ENCODE data around the gene ZBTB12. TPM values are rescaled to one million over a fixed set of nuclear protein-coding genes. Genes with fewer than 3 reads are reported as not detected.

The ZBTB12 gene
- total and polyA plus RNA-seq, 2 of the 13 experiments (the other 11 are each of a cell fraction or from before 2014, with no cell fraction given) = 4.8 to 6.0 TPM

DNA sequence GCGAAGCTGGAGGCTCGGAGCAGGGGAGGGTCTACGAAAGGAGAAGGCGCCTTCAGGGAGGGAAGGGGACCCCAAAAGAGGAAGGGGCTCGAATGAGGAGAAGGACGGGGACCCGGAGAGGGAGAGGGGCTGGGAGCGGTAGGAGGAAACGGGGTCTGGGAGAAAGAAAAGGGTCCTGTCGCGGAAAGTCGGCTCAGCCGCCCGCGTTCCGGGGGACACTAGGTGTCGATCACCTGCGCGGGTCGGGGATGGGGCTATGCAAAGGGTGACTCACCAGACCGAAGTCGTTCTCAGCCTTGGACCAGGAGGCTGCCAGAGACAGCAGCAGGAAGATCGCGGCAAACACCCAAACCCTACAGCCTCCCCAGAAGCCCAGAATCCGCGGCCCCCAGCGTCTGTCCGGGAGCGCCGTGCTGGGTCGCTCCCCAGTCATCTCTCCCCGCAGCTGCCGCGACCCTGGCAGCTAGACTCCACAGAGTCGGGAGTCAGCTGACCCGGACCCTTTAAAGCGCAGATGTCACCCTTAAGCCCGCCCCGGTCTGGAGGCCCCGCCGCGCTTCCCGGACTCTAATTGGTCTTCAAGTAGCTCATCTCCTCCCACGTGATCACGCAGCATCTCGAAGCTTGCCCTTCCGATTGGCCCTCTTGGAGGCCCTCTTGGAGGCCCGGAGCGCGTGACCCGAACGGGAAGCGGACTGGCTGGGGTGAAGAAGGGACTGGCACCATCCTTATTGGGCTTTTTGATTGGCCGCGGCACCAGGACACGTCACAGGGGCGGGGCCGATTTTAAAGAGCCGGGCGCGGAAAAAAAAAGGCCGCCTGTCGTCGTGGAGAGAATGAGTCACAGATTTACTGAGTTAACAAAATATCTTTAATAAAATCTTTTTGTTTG lies 39.3 kb downstream of the ZBTB12 start, which contains the start of gene NEU1 (continued):
- TF ChIP-seq, protein P1, sequence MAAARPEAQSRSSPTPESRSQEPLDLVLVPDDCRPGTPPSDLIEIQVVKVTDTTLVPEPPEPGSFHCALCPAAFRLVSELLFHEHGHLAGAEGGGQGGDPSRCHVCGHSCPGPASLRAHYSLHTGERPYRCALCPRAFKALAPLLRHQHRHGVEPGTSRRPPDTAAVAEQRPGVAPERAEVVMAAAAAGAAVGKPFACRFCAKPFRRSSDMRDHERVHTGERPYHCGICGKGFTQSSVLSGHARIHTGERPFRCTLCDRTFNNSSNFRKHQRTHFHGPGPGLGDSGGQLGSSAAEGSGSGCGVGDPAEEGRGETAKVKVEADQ (CRISPR knock-in tag; IDR thresholded peaks at IDR 0.05; ENCODE audit: borderline replicate concordance) = peak; percentile 38; the same call in 1 of the 2 replicates
- TF ChIP-seq SPEN (CRISPR knock-in tag; IDR thresholded peaks at IDR 0.05; ENCODE audit: low read depth) (peak; percentile 87), ZKSCAN8 (CRISPR knock-in tag; IDR thresholded peaks at IDR 0.05; ENCODE audit: borderline replicate concordance) (peak; percentile 65), ERF (CRISPR knock-in tag; IDR thresholded peaks at IDR 0.05) (peak; percentile 91), ELF3 (CRISPR knock-in tag; IDR thresholded peaks at IDR 0.05) (peak; percentile 54; the same call in 1 of the 2 replicates), NFATC3 (CRISPR knock-in tag; IDR thresholded peaks at IDR 0.05) (no peak; the same call in 1 of the 2 replicates), MED8 (CRISPR knock-in tag; IDR thresholded peaks at IDR 0.05; ENCODE audit: insufficient replicate concordance) (peak; percentile 8), ZNF652 (CRISPR knock-in tag; IDR thresholded peaks at IDR 0.05; ENCODE audit: borderline replicate concordance, low read depth) (no peak), ZNF746 (CRISPR knock-in tag; IDR thresholded peaks at IDR 0.05) (no peak; the same call in 1 of the 2 replicates), TRIM24 (CRISPR knock-in tag; IDR thresholded peaks at IDR 0.05) (no peak), ZBTB2 (CRISPR knock-in tag; IDR thresholded peaks at IDR 0.05; ENCODE audit: low read depth) (no peak), MZF1 (CRISPR knock-in tag; IDR thresholded peaks at IDR 0.05; ENCODE audit: borderline replicate concordance) (no peak), DR1 (CRISPR knock-in tag; IDR thresholded peaks at IDR 0.05) (peak; percentile 99), ZNF235 (CRISPR knock-in tag; IDR thresholded peaks at IDR 0.05; ENCODE audit: borderline replicate concordance) (no peak; the same call in 1 of the 2 replicates), ZNF12 (CRISPR knock-in tag; IDR thresholded peaks at IDR 0.05) (peak; percentile 74), ELF4 (CRISPR knock-in tag; IDR thresholded peaks at IDR 0.05; ENCODE audit: borderline replicate concordance) (no peak), PTBP1 (IDR thresholded peaks at IDR 0.05; ENCODE audit: low read depth, low read length, poor library complexity, severe bottlenecking) (peak; percentile 28)
- TF ChIP-seq, protein P2, sequence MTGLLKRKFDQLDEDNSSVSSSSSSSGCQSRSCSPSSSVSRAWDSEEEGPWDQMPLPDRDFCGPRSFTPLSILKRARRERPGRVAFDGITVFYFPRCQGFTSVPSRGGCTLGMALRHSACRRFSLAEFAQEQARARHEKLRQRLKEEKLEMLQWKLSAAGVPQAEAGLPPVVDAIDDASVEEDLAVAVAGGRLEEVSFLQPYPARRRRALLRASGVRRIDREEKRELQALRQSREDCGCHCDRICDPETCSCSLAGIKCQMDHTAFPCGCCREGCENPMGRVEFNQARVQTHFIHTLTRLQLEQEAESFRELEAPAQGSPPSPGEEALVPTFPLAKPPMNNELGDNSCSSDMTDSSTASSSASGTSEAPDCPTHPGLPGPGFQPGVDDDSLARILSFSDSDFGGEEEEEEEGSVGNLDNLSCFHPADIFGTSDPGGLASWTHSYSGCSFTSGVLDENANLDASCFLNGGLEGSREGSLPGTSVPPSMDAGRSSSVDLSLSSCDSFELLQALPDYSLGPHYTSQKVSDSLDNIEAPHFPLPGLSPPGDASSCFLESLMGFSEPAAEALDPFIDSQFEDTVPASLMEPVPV (CRISPR knock-in tag; IDR thresholded peaks at IDR 0.05) = no peak; the same call in 1 of the 2 replicates
- TF ChIP-seq, protein P3, sequence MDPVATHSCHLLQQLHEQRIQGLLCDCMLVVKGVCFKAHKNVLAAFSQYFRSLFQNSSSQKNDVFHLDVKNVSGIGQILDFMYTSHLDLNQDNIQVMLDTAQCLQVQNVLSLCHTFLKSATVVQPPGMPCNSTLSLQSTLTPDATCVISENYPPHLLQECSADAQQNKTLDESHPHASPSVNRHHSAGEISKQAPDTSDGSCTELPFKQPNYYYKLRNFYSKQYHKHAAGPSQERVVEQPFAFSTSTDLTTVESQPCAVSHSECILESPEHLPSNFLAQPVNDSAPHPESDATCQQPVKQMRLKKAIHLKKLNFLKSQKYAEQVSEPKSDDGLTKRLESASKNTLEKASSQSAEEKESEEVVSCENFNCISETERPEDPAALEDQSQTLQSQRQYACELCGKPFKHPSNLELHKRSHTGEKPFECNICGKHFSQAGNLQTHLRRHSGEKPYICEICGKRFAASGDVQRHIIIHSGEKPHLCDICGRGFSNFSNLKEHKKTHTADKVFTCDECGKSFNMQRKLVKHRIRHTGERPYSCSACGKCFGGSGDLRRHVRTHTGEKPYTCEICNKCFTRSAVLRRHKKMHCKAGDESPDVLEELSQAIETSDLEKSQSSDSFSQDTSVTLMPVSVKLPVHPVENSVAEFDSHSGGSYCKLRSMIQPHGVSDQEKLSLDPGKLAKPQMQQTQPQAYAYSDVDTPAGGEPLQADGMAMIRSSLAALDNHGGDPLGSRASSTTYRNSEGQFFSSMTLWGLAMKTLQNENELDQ (CRISPR knock-in tag; IDR thresholded peaks at IDR 0.05; ENCODE audit: borderline replicate concordance) = peak; percentile 96; the same call in 1 of the 2 replicates
- TF ChIP-seq, protein P4, sequence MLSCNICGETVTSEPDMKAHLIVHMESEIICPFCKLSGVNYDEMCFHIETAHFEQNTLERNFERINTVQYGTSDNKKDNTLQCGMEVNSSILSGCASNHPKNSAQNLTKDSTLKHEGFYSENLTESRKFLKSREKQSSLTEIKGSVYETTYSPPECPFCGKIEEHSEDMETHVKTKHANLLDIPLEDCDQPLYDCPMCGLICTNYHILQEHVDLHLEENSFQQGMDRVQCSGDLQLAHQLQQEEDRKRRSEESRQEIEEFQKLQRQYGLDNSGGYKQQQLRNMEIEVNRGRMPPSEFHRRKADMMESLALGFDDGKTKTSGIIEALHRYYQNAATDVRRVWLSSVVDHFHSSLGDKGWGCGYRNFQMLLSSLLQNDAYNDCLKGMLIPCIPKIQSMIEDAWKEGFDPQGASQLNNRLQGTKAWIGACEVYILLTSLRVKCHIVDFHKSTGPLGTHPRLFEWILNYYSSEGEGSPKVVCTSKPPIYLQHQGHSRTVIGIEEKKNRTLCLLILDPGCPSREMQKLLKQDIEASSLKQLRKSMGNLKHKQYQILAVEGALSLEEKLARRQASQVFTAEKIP (CRISPR knock-in tag; IDR thresholded peaks at IDR 0.05; ENCODE audit: borderline replicate concordance) = no peak

All from HepG2 (cell line).